ENCODE data around the gene METTL1.
A peak's percentile ranks its signal among the peaks of the same experiment; 100 is the strongest.

METTL1 gene

DNA sequence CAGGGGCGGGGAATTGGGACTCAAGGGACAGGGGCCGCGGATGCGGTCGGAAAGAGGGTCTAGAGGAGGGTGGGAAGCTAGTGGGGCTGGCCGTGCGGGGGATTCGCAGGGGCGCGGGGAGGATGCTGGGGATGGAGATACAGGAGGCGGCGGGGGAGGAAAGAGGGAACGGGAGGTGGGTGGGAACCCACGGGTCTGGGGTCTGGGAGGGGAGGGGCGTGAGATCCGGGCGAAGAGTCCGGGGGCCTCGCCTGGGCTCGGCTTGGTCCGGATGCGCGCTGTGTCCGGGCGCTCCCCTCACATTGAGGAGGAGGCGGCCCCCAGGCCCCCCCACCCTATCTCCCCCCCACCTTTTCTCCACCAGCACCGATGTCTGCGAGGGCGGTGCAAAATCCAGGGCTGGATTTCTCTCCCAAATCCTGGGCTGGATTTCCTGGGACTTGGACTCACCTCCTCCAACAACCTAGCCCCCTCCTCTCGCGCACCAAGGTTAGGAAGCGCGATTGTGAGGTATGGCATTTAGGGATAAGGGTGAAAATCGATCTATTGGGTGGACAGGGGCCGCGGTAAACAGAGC is 33.2 kb downstream of the METTL1 start, which contains the start of gene AGAP2:
Gene AGAP2, minus strand, starts transcription at position 82 of the 577 bp plus-strand sequence. CDS start 496 bp downstream, outside the sequence.
- Mint-ChIP-seq H3K4me3 (peak within 1 kb of the TSS; percentile 80), H3K9me3 (no peaks in the 10 kb centered on the region), H3K36me3 (peaks cover 31% of the 10 kb centered on the region), H3K27ac (no peak within 1 kb of the TSS), H3K4me1 (peaks cover 38% of the 10 kb centered on the region), H3K27me3 (no peaks in the 10 kb centered on the region)
- no peak for DNase-seq
- CTCF ChIA-PET: no interaction called here

DNA sequence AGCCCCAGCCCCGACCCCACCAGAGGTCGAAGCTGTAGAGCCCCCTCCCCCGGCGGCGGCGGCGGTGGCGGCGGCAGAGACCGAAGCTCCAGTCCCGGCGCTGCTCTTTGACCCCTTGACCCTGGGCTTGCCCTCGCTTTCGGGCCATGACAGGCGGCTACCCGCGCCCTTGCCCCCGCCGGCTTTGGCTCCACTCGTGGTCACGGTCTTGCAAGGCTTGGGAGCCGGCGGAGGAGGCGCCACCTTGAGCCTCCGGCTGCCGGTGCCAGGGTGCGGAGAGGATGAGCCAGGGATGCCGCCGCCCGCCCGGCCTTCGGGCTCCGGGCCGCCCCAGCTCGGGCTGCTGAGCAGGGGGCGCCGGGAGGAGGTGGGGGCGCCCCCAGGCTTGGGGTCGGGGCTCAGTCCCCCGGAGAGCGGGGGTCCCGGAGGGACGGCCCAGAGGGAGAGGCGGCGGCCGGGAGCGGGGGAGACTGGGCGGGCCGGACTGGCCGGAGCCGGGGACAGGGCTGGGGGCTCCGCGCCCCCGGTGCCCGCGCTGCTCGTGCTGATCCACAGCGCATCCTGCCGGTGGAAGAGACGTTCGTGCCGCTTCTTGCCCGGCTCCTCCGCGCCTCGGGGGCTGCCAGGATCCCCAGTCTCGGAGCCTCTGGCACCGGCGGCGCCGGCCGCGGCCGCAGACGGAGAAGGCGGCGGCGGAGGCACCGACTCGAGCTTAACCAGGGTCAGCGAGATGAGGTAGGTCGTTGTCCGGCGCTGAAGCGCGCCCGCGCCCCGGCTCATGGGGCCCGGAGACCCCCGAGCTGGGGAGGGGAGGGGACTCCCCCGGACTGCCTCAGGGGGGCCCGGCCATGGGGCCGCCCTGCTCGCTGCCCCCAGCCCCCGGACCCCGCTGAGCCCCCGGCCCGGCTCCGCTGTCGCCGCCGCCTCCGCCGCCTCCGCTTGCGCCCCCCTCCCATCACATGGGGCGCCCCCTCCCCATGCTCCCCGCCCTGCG is 34.1 kb downstream of the METTL1 start:
- no peak overlapping the region for H3K4me3 Mint-ChIP-seq
- CTCF ChIA-PET: interaction anchor here (1.2 kb wide), 1 partner anchor 15 kb away, joined by 4 read pairs; no protein-coding TSS in a partner anchor
- H3K27ac Mint-ChIP-seq: no peak overlapping the region
- peaks cover 33% of the 10 kb centered on the region for H3K4me1 Mint-ChIP-seq
- DNase-seq: no peak
- H3K36me3 Mint-ChIP-seq: peaks cover 34% of the 10 kb centered on the region
- no peaks in the 10 kb centered on the region for H3K27me3 Mint-ChIP-seq
- H3K9me3 Mint-ChIP-seq: no peaks in the 10 kb centered on the region

DNA sequence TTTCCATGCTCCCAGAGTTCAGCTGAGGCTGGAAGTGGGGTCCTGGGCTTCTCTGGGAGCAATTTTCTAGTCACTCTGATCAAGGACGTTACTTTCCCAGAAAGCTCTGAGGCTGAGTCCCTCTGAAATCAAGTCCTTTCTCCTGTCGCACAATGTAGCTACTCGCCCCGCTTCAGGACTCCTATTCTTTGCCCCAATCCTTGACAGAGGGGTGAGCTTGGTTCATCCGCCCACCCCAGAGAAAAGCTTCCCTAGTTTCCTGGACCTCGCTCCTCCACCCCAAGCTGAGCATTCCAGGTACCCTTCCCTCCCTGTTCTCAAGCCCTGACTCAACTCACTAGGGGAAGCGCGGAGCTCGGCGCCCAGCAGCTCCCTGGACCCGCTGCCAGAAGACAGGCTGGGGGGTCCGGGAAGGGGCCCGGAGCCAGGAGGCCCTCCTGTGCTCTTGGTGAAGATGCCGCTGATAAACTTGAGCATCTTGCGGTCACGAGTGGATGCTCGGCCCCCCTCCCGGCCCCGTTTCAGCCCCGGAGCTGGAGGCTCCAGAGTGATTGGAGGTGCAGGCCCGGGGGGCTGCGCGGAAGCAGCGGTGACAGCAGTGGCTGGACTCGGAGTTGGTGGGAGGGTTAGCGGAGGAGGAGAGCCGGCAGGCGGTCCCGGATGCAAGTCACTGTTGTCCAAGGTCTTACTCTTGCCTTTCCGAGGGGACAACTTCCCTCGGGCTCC is 35.0 kb downstream of the METTL1 start:
- H3K4me1 Mint-ChIP-seq: peaks cover 28% of the 10 kb centered on the region
- H3K4me3 Mint-ChIP-seq: no peak overlapping the region
- CTCF ChIA-PET: interaction anchor here (1.2 kb wide), 1 partner anchor 14 kb away, joined by 4 read pairs; no protein-coding TSS in a partner anchor
- no peaks in the 10 kb centered on the region for H3K9me3 Mint-ChIP-seq
- H3K27ac Mint-ChIP-seq: no peak overlapping the region
- H3K36me3 Mint-ChIP-seq: peaks cover 41% of the 10 kb centered on the region
- no peak for DNase-seq
- no peaks in the 10 kb centered on the region for H3K27me3 Mint-ChIP-seq

- CTCF ChIA-PET: interaction anchor here (1.2 kb wide), 1 partner anchor 14 kb away, joined by 4 read pairs; no protein-coding TSS in a partner anchor
- no peak for DNase-seq
- H3K27me3 Mint-ChIP-seq: no peaks in the 10 kb centered on the region
- H3K4me3 Mint-ChIP-seq: no peak overlapping the region
- H3K36me3 Mint-ChIP-seq: peaks cover 49% of the 10 kb centered on the region
- H3K4me1 Mint-ChIP-seq: peaks cover 27% of the 10 kb centered on the region
- no peaks in the 10 kb centered on the region for H3K9me3 Mint-ChIP-seq
- H3K27ac Mint-ChIP-seq: no peak overlapping the region
Measured at GRCh38 chr12:57735952-57736740, 35.8 kb downstream of the METTL1 start.

- peaks cover 56% of the 10 kb centered on the region for H3K36me3 Mint-ChIP-seq
- no peaks in the 10 kb centered on the region for H3K9me3 Mint-ChIP-seq
- H3K4me3 Mint-ChIP-seq: no peak overlapping the region
- CTCF ChIA-PET: interaction anchor here (1.1 kb wide), 1 partner anchor 32 kb away, joined by 3 read pairs; no protein-coding TSS in a partner anchor
- DNase-seq: no peak
- no peaks in the 10 kb centered on the region for H3K27me3 Mint-ChIP-seq
- H3K4me1 Mint-ChIP-seq: peaks cover 20% of the 10 kb centered on the region
- H3K27ac Mint-ChIP-seq: no peak overlapping the region
Measured at GRCh38 chr12:57735198-57735855, 36.6 kb downstream of the METTL1 start.

- Mint-ChIP-seq H3K27me3 (no peaks in the 10 kb centered on the region), H3K9me3 (no peaks in the 10 kb centered on the region), H3K4me1 (peaks cover 14% of the 10 kb centered on the region), H3K27ac (no peak overlapping the region), H3K36me3 (peaks cover 61% of the 10 kb centered on the region), H3K4me3 (no peak overlapping the region)
- CTCF ChIA-PET: interaction anchor here (1.1 kb wide), 1 partner anchor 32 kb away, joined by 3 read pairs; no protein-coding TSS in a partner anchor
- no peak for DNase-seq
Measured at GRCh38 chr12:57734591-57734990, 37.3 kb downstream of the METTL1 start.

DNA sequence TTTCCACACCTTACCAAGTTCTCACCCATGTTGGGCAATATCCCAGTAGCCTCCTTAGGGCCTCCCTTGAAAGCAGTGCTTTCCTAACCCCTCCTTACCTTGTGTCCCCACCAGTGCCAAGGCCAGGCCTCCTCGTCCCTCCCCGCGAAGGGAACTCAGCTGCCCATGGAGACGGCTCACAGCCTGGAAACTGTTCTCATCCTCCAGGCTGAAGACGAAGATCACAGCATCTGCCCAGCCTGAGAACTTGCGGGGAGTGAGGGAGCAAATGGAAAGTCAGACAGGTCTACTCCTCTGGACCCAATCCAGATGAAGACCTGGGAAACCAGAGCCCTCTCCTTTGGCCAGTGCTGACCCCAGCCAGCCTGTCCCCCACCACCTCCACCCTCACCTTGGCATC is 38.0 kb downstream of the METTL1 start:
- no peak overlapping the region for H3K27ac Mint-ChIP-seq
- no peak overlapping the region for H3K4me3 Mint-ChIP-seq
- CTCF ChIA-PET: no interaction called here
- no peaks in the 10 kb centered on the region for H3K27me3 Mint-ChIP-seq
- no peak for DNase-seq
- H3K36me3 Mint-ChIP-seq: peaks cover 59% of the 10 kb centered on the region
- no peaks in the 10 kb centered on the region for H3K9me3 Mint-ChIP-seq
- H3K4me1 Mint-ChIP-seq: peaks cover 7% of the 10 kb centered on the region

- Mint-ChIP-seq H3K27ac (no peak overlapping the region), H3K27me3 (no peaks in the 10 kb centered on the region), H3K4me3 (no peak overlapping the region), H3K36me3 (peaks cover 63% of the 10 kb centered on the region), H3K9me3 (no peaks in the 10 kb centered on the region), H3K4me1 (peaks cover 6% of the 10 kb centered on the region)
- CTCF ChIA-PET: interaction anchor here (1.1 kb wide), 1 partner anchor 9 kb away, joined by 3 read pairs; no protein-coding TSS in a partner anchor
- no peak for DNase-seq
Measured at GRCh38 chr12:57732726-57733593, 38.9 kb downstream of the METTL1 start.

DNA sequence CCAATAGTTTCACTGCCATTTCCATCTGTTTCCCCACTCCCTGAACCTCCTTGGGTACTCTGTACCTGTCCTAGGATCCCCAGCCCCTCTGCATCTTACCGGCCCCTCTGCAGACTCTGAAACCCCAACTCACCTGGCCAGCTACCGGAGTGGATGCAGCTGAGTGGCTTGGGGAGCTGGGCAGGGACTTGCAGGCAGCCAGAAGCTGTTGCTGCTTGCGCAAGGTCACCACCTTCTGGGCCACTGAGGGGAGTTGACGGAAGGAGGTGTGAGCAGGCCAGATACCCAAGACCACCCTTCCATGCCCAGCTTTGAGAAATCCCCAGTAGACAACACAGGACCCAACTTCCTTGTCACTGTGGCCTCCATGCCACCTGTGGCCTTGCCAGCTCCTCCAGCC is 39.6 kb downstream of the METTL1 start:
- Mint-ChIP-seq H3K4me1 (peaks cover 6% of the 10 kb centered on the region), H3K9me3 (no peaks in the 10 kb centered on the region), H3K4me3 (no peak overlapping the region), H3K36me3 (peaks cover 67% of the 10 kb centered on the region), H3K27ac (no peak overlapping the region), H3K27me3 (no peaks in the 10 kb centered on the region)
- CTCF ChIA-PET: interaction anchor here (0.8 to 1.1 kb wide), 2 partner anchors 9 to 34 kb away, joined by 3 read pairs; partner anchors contain the start of gene CYP27B1
- DNase-seq: no peak

GRCh38 chr12:57731411-57732080 is 40.4 kb downstream of the METTL1 start:
- H3K4me1 Mint-ChIP-seq: peaks cover 3% of the 10 kb centered on the region
- peaks cover 66% of the 10 kb centered on the region for H3K36me3 Mint-ChIP-seq
- H3K27me3 Mint-ChIP-seq: no peaks in the 10 kb centered on the region
- no peak for DNase-seq
- no peaks in the 10 kb centered on the region for H3K9me3 Mint-ChIP-seq
- H3K27ac Mint-ChIP-seq: no peak overlapping the region
- CTCF ChIA-PET: interaction anchor here (0.8 to 1.1 kb wide), 2 partner anchors 10 to 35 kb away, joined by 3 read pairs; partner anchors contain the start of gene CYP27B1
- H3K4me3 Mint-ChIP-seq: no peak overlapping the region

DNA sequence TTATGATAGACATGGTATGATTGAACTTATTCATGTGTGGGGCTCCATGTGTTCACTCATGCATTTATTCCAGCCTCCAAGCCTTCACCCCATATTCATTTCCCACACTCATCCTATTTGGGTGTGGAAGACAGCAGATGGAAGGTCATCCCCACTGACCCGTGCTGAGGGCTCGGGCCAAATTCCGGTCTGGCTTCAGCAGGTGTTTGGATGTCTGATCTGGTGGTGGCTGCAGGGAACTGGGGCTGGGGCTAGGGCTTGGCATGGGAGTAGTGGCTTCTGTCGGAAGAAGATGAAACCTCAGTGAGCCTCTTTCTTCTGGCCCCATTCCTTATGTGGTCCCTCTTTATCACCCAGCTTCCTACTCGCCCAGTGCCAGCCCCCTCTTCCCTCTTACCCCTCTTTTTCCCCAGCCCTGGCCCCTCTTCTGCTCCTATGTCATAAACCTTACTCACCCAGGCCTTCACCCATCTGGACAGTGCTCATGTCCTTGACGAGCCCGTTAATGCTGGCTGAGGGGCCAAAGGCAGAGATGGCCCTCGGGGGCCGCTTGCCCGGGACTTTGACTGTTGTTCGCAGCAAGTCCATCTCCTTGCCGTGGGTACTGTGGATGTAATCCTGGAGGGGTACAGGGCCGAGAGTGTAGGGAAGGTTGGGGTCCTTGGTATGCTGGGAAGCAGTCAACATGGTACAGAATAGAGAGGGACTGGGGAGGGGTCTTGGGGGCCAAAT is 41.4 kb downstream of the METTL1 start:
- CTCF ChIA-PET: no interaction called here
- Mint-ChIP-seq H3K9me3 (no peaks in the 10 kb centered on the region), H3K36me3 (peaks cover 64% of the 10 kb centered on the region), H3K27me3 (no peaks in the 10 kb centered on the region), H3K4me3 (no peak overlapping the region), H3K4me1 (peaks cover 4% of the 10 kb centered on the region), H3K27ac (no peak overlapping the region)
- no peak for DNase-seq

Measured in activated naive CD4-positive, alpha-beta T cell treated with anti-CD3 and anti-CD28 coated beads, Interleukin-2, amount 10 ng/mL, durations not matched to agents 7 days and 5 days (primary cell).